ENCODE measurements around the gene LUZP1. TPM values are rescaled to one million over a fixed set of nuclear protein-coding genes. Genes with fewer than 3 reads are reported as not detected.

Gene LUZP1
- total RNA-seq, 1 experiment from 2014 or later = 43.4 TPM

DNA sequence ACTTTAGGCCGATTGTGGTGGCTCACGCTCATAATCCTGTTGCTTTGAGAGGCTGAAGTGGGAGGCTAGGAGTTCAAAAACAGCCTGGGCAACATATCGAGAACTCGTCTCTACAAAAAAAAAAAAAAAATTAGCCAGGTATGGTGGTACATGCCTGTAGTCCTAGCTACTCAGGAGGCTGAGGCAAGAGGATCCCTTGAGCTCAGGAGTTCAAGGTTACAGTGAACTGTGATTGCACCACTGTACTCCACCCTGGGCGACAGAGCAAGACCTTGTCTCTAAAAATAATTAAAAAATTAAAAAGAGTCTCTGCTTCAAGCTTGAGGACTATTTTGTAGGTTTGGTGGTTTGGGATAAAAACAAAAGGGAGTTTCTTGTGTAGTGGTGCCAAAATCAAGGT lies 128.1 kb downstream of the LUZP1 start:
- 0 out of 2 replicates have a peak overlapping the region, but pooled peaks have one; percentile 30 for H3K27ac Mint-ChIP-seq
- ChIA-PET POLR2A (interaction anchor here (0.7 kb wide), 1 partner anchor 600 kb away, joined by 3 read pairs; no protein-coding TSS in a partner anchor), CTCF (no interaction called here)
- DNase-seq (ENCODE audit: low spot score) = no peak
- TF ChIP-seq NFE2L1 (CRISPR knock-in tag; IDR thresholded peaks at IDR 0.05) (no peak), GRHL2 (CRISPR knock-in tag; IDR thresholded peaks at IDR 0.05; ENCODE audit: insufficient replicate concordance, severe bottlenecking) (no peak), TCF7 (CRISPR knock-in tag; IDR thresholded peaks at IDR 0.05; ENCODE audit: low read depth) (no peak), E2F1 (CRISPR knock-in tag; IDR thresholded peaks at IDR 0.05) (no peak), MYBL2 (CRISPR knock-in tag; IDR thresholded peaks at IDR 0.05) (no peak), SP1 (CRISPR knock-in tag; conservative IDR thresholded peaks at IDR 0.05) (no peak), ZNF121 (CRISPR knock-in tag; IDR thresholded peaks at IDR 0.05) (no peak), ZNF138 (CRISPR knock-in tag; conservative IDR thresholded peaks at IDR 0.05) (no peak), ATF1 (CRISPR knock-in tag; IDR thresholded peaks at IDR 0.05) (no peak), ZNF396 (CRISPR knock-in tag; IDR thresholded peaks at IDR 0.05; ENCODE audit: borderline replicate concordance) (no peak), ETV6 (CRISPR knock-in tag; IDR thresholded peaks at IDR 0.05) (no peak), ATF3 (CRISPR knock-in tag; conservative IDR thresholded peaks at IDR 0.05) (no peak), IRF2 (CRISPR knock-in tag; IDR thresholded peaks at IDR 0.05; ENCODE audit: borderline replicate concordance, low read depth) (no peak), ZNF281 (CRISPR knock-in tag; IDR thresholded peaks at IDR 0.05) (no peak), TEAD4 (CRISPR knock-in tag; IDR thresholded peaks at IDR 0.05) (no peak), ZNF425 (CRISPR knock-in tag; conservative IDR thresholded peaks at IDR 0.05) (no peak)
- TF ChIP-seq, protein P1, sequence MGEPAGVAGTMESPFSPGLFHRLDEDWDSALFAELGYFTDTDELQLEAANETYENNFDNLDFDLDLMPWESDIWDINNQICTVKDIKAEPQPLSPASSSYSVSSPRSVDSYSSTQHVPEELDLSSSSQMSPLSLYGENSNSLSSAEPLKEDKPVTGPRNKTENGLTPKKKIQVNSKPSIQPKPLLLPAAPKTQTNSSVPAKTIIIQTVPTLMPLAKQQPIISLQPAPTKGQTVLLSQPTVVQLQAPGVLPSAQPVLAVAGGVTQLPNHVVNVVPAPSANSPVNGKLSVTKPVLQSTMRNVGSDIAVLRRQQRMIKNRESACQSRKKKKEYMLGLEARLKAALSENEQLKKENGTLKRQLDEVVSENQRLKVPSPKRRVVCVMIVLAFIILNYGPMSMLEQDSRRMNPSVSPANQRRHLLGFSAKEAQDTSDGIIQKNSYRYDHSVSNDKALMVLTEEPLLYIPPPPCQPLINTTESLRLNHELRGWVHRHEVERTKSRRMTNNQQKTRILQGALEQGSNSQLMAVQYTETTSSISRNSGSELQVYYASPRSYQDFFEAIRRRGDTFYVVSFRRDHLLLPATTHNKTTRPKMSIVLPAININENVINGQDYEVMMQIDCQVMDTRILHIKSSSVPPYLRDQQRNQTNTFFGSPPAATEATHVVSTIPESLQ (CRISPR knock-in tag; IDR thresholded peaks at IDR 0.05) = no peak
- TF ChIP-seq, protein P2, sequence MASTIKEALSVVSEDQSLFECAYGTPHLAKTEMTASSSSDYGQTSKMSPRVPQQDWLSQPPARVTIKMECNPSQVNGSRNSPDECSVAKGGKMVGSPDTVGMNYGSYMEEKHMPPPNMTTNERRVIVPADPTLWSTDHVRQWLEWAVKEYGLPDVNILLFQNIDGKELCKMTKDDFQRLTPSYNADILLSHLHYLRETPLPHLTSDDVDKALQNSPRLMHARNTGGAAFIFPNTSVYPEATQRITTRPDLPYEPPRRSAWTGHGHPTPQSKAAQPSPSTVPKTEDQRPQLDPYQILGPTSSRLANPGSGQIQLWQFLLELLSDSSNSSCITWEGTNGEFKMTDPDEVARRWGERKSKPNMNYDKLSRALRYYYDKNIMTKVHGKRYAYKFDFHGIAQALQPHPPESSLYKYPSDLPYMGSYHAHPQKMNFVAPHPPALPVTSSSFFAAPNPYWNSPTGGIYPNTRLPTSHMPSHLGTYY (CRISPR knock-in tag; IDR thresholded peaks at IDR 0.05) = no peak
- H3K4me3 Mint-ChIP-seq = no peak overlapping the region
- no peaks in the 10 kb centered on the region for H3K9me3 Mint-ChIP-seq
- H3K4me1 Mint-ChIP-seq = peaks cover 45% of the 10 kb centered on the region
- no peaks in the 10 kb centered on the region for H3K27me3 Mint-ChIP-seq (ENCODE audit: low read depth)
- ATAC-seq = no peak
- H3K36me3 Mint-ChIP-seq = peaks cover 13% of the 10 kb centered on the region
